Endothelial cell of umbilical vein (primary cell): ENCODE measurements around the gene FMN2. TPM values are rescaled to one million over a fixed set of nuclear protein-coding genes. Genes with fewer than 3 reads are reported as not detected.

Experiments used
- BruUV-seq: library from RNA; stranded (reverse); fragments of 400-500 nt; replicated peaks from 2 replicates; lab custom pipeline; 2021; lab: Mats Ljungman, UMichigan
- CTCF ChIA-PET: fragments of 300-600, 350-600 bp; sonication (Branson Sonifier 250); formaldehyde crosslinking; loops from one replicate; lab custom pipeline; 2021; ENCODE audit warnings: antibody characterized with exemption, inconsistent platforms; lab: Charles Lee
- POLR2A ChIA-PET: fragments of 300-600, 350-600 bp; sonication (Branson Sonifier 250); formaldehyde crosslinking; loops from one replicate; lab custom pipeline; 2021; ENCODE audit warnings: antibody characterized with exemption, inconsistent platforms; lab: Charles Lee
- DNase-seq: peaks from one replicate; pipeline ENCODE4 v3.0.0-alpha.2; 2011; ENCODE audit warnings: low read depth, low spot score
- FAIRE-seq: peaks from 2 replicates; lab custom pipeline; 2011; peaks lifted over from hg19 to GRCh38; lab: Jason Lieb, UNC
- H2AFZ ChIP-seq: 2 replicates; pipeline ENCODE4 v1.6.0; 2012; ENCODE audit warnings: low read depth, low read length, control low read depth, inconsistent platforms
- H3K27ac ChIP-seq: 2 replicates; pipeline ENCODE4 v1.5.1; 2011; ENCODE audit warnings: low read depth, mild to moderate bottlenecking, control low read depth, low read length, moderate library complexity; ENCODE audit not compliant: insufficient read depth
- H3K27me3 ChIP-seq, 2 experiments: 2 replicates each; pipeline versions ENCODE4 v1.6.0 to v1.6.1; 2011; ENCODE audit warnings: low read length in 2 of 2, mixed read lengths in 1 of 2; ENCODE audit not compliant: control insufficient read depth in 2 of 2, insufficient read depth in 2 of 2
- H3K36me3 ChIP-seq, 2 experiments: 2 replicates in 1 of 2; 3 replicates in 1 of 2; pipeline ENCODE4 v1.5.1; 2011; ENCODE audit warnings: low read length in 2 of 2, mild to moderate bottlenecking in 1 of 2, moderate library complexity in 1 of 2; ENCODE audit not compliant: control insufficient read depth in 2 of 2, insufficient read depth in 2 of 2; ENCODE audit errors: extremely low read depth in 1 of 2
- H3K4me1 ChIP-seq: 3 replicates; pipeline ENCODE4 v1.5.1; 2011; ENCODE audit warnings: mild to moderate bottlenecking, low read length; ENCODE audit not compliant: control insufficient read depth, insufficient read depth; ENCODE audit errors: extremely low read depth
- H3K4me2 ChIP-seq: 2 replicates; pipeline ENCODE4 v1.6.1; 2011; ENCODE audit warnings: low read length, control low read depth, mixed read lengths; ENCODE audit not compliant: insufficient read depth
- H3K4me3 ChIP-seq, 3 experiments: fragments of 200-600 bp in 1 of 3; sonication (generic), shearing (Covaris generic) in 1 of 3; replicated peaks in 1 of 3; 2 replicates each; pipeline ENCODE4 v1.5.1; 2011 to 2016; ENCODE audit warnings: control low read depth in 3 of 3, low read length in 3 of 3, mild to moderate bottlenecking in 2 of 3, inconsistent platforms in 1 of 3, low read depth in 1 of 3, moderate library complexity in 1 of 3; ENCODE audit not compliant: insufficient read depth in 1 of 3
- H3K79me2 ChIP-seq: 2 replicates; pipeline ENCODE4 v1.6.0; 2012; ENCODE audit warnings: low read length, inconsistent platforms; ENCODE audit not compliant: control insufficient read depth, insufficient read depth
- H3K9ac ChIP-seq: replicated peaks from 2 replicates; pipeline ENCODE3; 2011; ENCODE audit warnings: low read length, control low read depth; ENCODE audit not compliant: insufficient read depth; ENCODE audit errors: extremely low read depth
- H3K9me1 ChIP-seq: replicated peaks from 3 replicates; pipeline ENCODE4 v1.6.0; 2011; ENCODE audit warnings: mild to moderate bottlenecking, low read length; ENCODE audit not compliant: control insufficient read depth, insufficient read depth; ENCODE audit errors: extremely low read depth
- H3K9me3 ChIP-seq: replicated peaks from 2 replicates; pipeline ENCODE4 v1.5.1; 2012; ENCODE audit warnings: low read length, inconsistent platforms; ENCODE audit not compliant: control insufficient read depth, insufficient read depth
- H4K20me1 ChIP-seq: replicated peaks from 2 replicates; pipeline ENCODE3; 2011; ENCODE audit warnings: mild to moderate bottlenecking, low read length; ENCODE audit not compliant: control insufficient read depth, insufficient read depth; ENCODE audit errors: extremely low read depth
- CTCF ChIP-seq, 2 donors: IDR thresholded peaks; 1 replicate in 1 of 2; 2 replicates in 1 of 2; pipeline ENCODE4 v1.5.1; 2011; ENCODE audit warnings: low read length in 2 of 2, mild to moderate bottlenecking in 2 of 2, moderate library complexity in 2 of 2, control low read depth in 1 of 2, inconsistent platforms in 1 of 2, low read depth in 1 of 2; ENCODE audit not compliant: insufficient read depth in 1 of 2; ENCODE audit errors: extremely low read depth in 1 of 2
- EZH2 ChIP-seq: IDR thresholded peaks from 2 replicates; pipeline ENCODE4 v1.6.1; 2012; ENCODE audit warnings: borderline replicate concordance, low read depth, mild to moderate bottlenecking, moderate library complexity, low read length, inconsistent platforms; ENCODE audit not compliant: severe bottlenecking
- FOS ChIP-seq: IDR thresholded peaks from 2 replicates; pipeline ENCODE4 v1.6.1; 2011; ENCODE audit warnings: mild to moderate bottlenecking, low read length, moderate library complexity, borderline replicate concordance; ENCODE audit not compliant: insufficient read depth
- GATA2 ChIP-seq: IDR thresholded peaks from 2 replicates; pipeline ENCODE4 v1.7.0; 2011; ENCODE audit warnings: low read depth, mild to moderate bottlenecking, moderate library complexity, mixed read lengths, low read length; ENCODE audit not compliant: insufficient read length, insufficient read depth
- JUN ChIP-seq: IDR thresholded peaks from 2 replicates; pipeline ENCODE4 v1.6.1; 2011; ENCODE audit warnings: borderline replicate concordance, low read depth; ENCODE audit not compliant: insufficient read length, insufficient read depth
- MAX ChIP-seq: IDR thresholded peaks from 2 replicates; pipeline ENCODE4 v1.6.1; 2011; ENCODE audit not compliant: insufficient read depth, insufficient read length
- MYC ChIP-seq: IDR thresholded peaks from one replicate; pipeline ENCODE4 v1.6.1; 2011; ENCODE audit warnings: mild to moderate bottlenecking, low read depth, low read length
- POLR2A ChIP-seq: IDR thresholded peaks from 2 replicates; pipeline ENCODE4 v1.6.1; 2012; ENCODE audit warnings: low read depth, mild to moderate bottlenecking, control low read depth, low read length
- POLR2AphosphoS5 ChIP-seq: IDR thresholded peaks from 2 replicates; pipeline ENCODE4 v1.6.1; 2012; ENCODE audit warnings: low read depth, mild to moderate bottlenecking, control low read depth, low read length, moderate library complexity; ENCODE audit not compliant: insufficient read depth
- dilution Hi-C: fragments of 300-500 bp; cut with MboI; formaldehyde crosslinking; loops from one replicate; pipeline ENCODE4 v1.15.0; 2019; ENCODE audit warnings: low sequenced_read_pairs; ENCODE audit not compliant: extremely low pct_ligation_motif_present
- intact Hi-C: fragments of 100-400 bp; cut with micrococcal nuclease; formaldehyde crosslinking; loops from one replicate; pipeline ENCODE4 v1.10.0; 2022
- polyA plus RNA-seq, 4 experiments: library from polyadenylated mRNA; depleted of rRNA in 3 of 4; stranded (reverse) in 3 of 4; unstranded in 1 of 4; fragments of >200 nt; gene quantifications; 2 replicates each; pipeline versions ENCODE4 v1.2.1 to v1.2.3, GENCODE V29; 2011 to 2012; ENCODE audit warnings: missing spikeins in 1 of 4
- total RNA-seq: library from RNA; stranded (reverse); gene quantifications from 2 replicates; pipeline ENCODE4 v1.2.3, GENCODE V29; 2021

FMN2 gene
- total and polyA plus RNA-seq, 2 donors (not counting 3 experiments of a cell fraction or from before 2014, with no cell fraction given), result not detected

- no peaks in the 10 kb centered on the region for H3K4me1 ChIP-seq
- dilution Hi-C loops, result no loop called here
- H3K9me1 ChIP-seq, result no peaks in the 10 kb centered on the region
- CTCF ChIA-PET, result no interaction called here
- H3K36me3 ChIP-seq, result no peaks in the 10 kb centered on the region
- H3K27me3 ChIP-seq, result no peaks in the 10 kb centered on the region
- no peak overlapping the region for H3K9ac ChIP-seq
- no peaks in the 10 kb centered on the region for H3K79me2 ChIP-seq
- H3K4me3 ChIP-seq, result no peak overlapping the region
- BruUV-seq, result no TSS peak
- H3K27ac ChIP-seq, result no peak overlapping the region
- TF ChIP-seq MAX (no peak), JUN (no peak), POLR2AphosphoS5 (no peak), GATA2 (no peak), FOS (no peak), POLR2A (no peak), EZH2 (no peak), MYC (no peak)
- intact Hi-C loops, result no loop called here
- no peak for DNase-seq
- H3K9me3 ChIP-seq, result no peaks in the 10 kb centered on the region
- no peaks in the 10 kb centered on the region for H4K20me1 ChIP-seq
- no peak overlapping the region for H2AFZ ChIP-seq
- no peak for FAIRE-seq
- POLR2A ChIA-PET, result no interaction called here
- no peak overlapping the region for H3K4me2 ChIP-seq
Measured at GRCh38 chr1:240350910-240351331, 259.2 kb downstream of the FMN2 start.

GRCh38 chr1:240351690-240352089 lies 260.0 kb downstream of the FMN2 start:
- ChIA-PET CTCF (no interaction called here), POLR2A (no interaction called here)
- H3K9ac ChIP-seq, result no peak overlapping the region
- H3K9me3 ChIP-seq, result no peaks in the 10 kb centered on the region
- H4K20me1 ChIP-seq, result no peaks in the 10 kb centered on the region
- dilution Hi-C loops (no loop called here), intact Hi-C loops (no loop called here)
- DNase-seq, result no peak
- no peaks in the 10 kb centered on the region for H3K36me3 ChIP-seq
- H3K27ac ChIP-seq, result no peak overlapping the region
- H2AFZ ChIP-seq, result no peak overlapping the region
- H3K9me1 ChIP-seq, result no peaks in the 10 kb centered on the region
- TF ChIP-seq CTCF (IDR thresholded peaks at IDR 0.05; ENCODE audit: extremely low read depth in 1 of 2, insufficient read depth in 1 of 2, low read depth in 1 of 2, low read length in 2 of 2) (no peak), POLR2AphosphoS5 (no peak), JUN (peak; percentile 13), POLR2A (no peak), FOS (no peak)
- no TSS peak for BruUV-seq
- H3K4me2 ChIP-seq, result no peak overlapping the region
- H3K79me2 ChIP-seq, result no peaks in the 10 kb centered on the region
- no peaks in the 10 kb centered on the region for H3K4me1 ChIP-seq
- no peak for FAIRE-seq
- no peak overlapping the region for H3K4me3 ChIP-seq
- no peaks in the 10 kb centered on the region for H3K27me3 ChIP-seq
